Fibroblast of lung (primary cell): ENCODE results near the gene GPC6. TPM values are rescaled to one million over a fixed set of nuclear protein-coding genes. Genes with fewer than 3 reads are reported as not detected.

ENCODE experiments used
- DNase-seq, 2 donors: peaks; one replicate each; pipeline versions ENCODE4 v3.0.0 to v3.0.0-alpha.2; 2010; ENCODE audit warnings: low read depth in 2 of 2
- H2AFZ ChIP-seq: 2 replicates; pipeline ENCODE4 v1.5.1; 2012; ENCODE audit warnings: low read length, control low read depth, inconsistent platforms
- H3K27ac ChIP-seq: 2 replicates; pipeline ENCODE4 v1.5.1; 2011; ENCODE audit warnings: low read length, control low read depth; ENCODE audit not compliant: insufficient read depth
- H3K27me3 ChIP-seq: 2 replicates; pipeline ENCODE4 v1.5.1; 2011; ENCODE audit warnings: mild to moderate bottlenecking, low read length; ENCODE audit not compliant: control insufficient read depth, insufficient read depth
- H3K36me3 ChIP-seq: 2 replicates; pipeline ENCODE4 v1.5.1; 2011; ENCODE audit warnings: low read length; ENCODE audit not compliant: control insufficient read depth, insufficient read depth
- H3K4me1 ChIP-seq: 2 replicates; pipeline ENCODE4 v1.5.1; 2011; ENCODE audit warnings: low read length; ENCODE audit not compliant: control insufficient read depth, insufficient read depth; ENCODE audit errors: extremely low read depth
- H3K4me2 ChIP-seq: 2 replicates; pipeline ENCODE4 v1.5.1; 2011; ENCODE audit warnings: low read length, control low read depth; ENCODE audit not compliant: insufficient read depth; ENCODE audit errors: extremely low read depth
- H3K4me3 ChIP-seq, 4 experiments: fragments of 200-600 bp in 1 of 4; sonication (generic) in 1 of 4; replicated peaks in 1 of 4; 2 replicates each; pipeline ENCODE4 v1.5.1; 2011 to 2016; ENCODE audit warnings: low read length in 4 of 4, low read depth in 3 of 4, mild to moderate bottlenecking in 3 of 4, control low read depth in 2 of 4, inconsistent platforms in 1 of 4, mixed read lengths in 1 of 4; ENCODE audit not compliant: insufficient read depth in 1 of 4; ENCODE audit errors: control extremely low read depth in 1 of 4
- H3K79me2 ChIP-seq: 2 replicates; pipeline ENCODE4 v1.5.1; 2012; ENCODE audit warnings: mild to moderate bottlenecking, low read length, inconsistent platforms; ENCODE audit not compliant: control insufficient read depth, insufficient read depth
- H3K9ac ChIP-seq: 2 replicates; pipeline ENCODE4 v1.5.1; 2011; ENCODE audit warnings: mild to moderate bottlenecking, low read length, control low read depth; ENCODE audit not compliant: insufficient read depth
- H3K9me3 ChIP-seq: 2 replicates; pipeline ENCODE4 v1.5.1; 2012; ENCODE audit warnings: low read depth, low read length; ENCODE audit not compliant: control insufficient read depth, insufficient read depth
- H4K20me1 ChIP-seq: 2 replicates; pipeline ENCODE4 v1.5.1; 2011; ENCODE audit warnings: low read length; ENCODE audit not compliant: control insufficient read depth, insufficient read depth; ENCODE audit errors: extremely low read depth
- EZH2 ChIP-seq: IDR thresholded peaks from 2 replicates; pipeline ENCODE4 v1.5.1; 2012; ENCODE audit warnings: low read length, control low read depth, mild to moderate bottlenecking; ENCODE audit errors: missing control alignments
- polyA plus RNA-seq, 2 donors: library from polyadenylated mRNA; depleted of rRNA in 1 of 2; stranded (reverse) in 1 of 2; unstranded in 1 of 2; fragments of >200 nt; gene quantifications; 2 replicates each; pipeline ENCODE4 v1.2.1, GENCODE V29; 2011 to 2012; ENCODE audit warnings: missing spikeins in 1 of 2
- total RNA-seq: library from RNA; depleted of rRNA; stranded (reverse); fragments of >200 nt; gene quantifications from 2 replicates; pipeline ENCODE4 v1.2.1, GENCODE V29; 2014
- TF ChIP-seq, protein P1 (sequence below), 2 donors: IDR thresholded peaks in 1 of 2; conservative IDR thresholded peaks in 1 of 2; 1 replicate in 1 of 2; 2 replicates in 1 of 2; pipeline ENCODE4 v1.5.1; 2011 to 2012; ENCODE audit warnings: low read length in 2 of 2, control low read depth in 1 of 2, inconsistent platforms in 1 of 2, low read depth in 1 of 2, mild to moderate bottlenecking in 1 of 2

The GPC6 gene
- total and polyA plus RNA-seq, 2 donors (not counting 1 experiment from before 2014, with no cell fraction given): 11.2 to 33.7 TPM

DNA sequence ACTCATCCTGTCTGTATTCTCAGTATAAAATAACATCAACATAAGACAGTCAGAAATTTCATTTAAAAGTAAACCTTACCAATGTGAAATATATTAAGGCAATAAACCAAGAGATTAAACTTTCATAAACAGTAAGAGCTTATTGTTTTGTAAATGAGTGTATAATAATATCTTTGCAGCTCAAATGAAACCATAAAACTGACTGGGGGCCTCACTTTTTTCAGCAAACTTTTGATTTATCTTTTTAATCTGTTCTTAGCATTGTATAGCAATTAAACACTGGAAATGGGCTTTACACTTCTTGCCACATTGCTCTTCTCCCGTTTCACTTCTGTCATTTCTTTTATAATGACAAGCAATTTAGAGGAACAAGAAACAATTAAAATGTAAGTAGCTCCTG is 580.3 kb downstream of the GPC6 start:
- no peak overlapping the region for H3K27ac ChIP-seq
- H3K36me3 ChIP-seq: no peaks in the 10 kb centered on the region
- TF ChIP-seq, protein P1, sequence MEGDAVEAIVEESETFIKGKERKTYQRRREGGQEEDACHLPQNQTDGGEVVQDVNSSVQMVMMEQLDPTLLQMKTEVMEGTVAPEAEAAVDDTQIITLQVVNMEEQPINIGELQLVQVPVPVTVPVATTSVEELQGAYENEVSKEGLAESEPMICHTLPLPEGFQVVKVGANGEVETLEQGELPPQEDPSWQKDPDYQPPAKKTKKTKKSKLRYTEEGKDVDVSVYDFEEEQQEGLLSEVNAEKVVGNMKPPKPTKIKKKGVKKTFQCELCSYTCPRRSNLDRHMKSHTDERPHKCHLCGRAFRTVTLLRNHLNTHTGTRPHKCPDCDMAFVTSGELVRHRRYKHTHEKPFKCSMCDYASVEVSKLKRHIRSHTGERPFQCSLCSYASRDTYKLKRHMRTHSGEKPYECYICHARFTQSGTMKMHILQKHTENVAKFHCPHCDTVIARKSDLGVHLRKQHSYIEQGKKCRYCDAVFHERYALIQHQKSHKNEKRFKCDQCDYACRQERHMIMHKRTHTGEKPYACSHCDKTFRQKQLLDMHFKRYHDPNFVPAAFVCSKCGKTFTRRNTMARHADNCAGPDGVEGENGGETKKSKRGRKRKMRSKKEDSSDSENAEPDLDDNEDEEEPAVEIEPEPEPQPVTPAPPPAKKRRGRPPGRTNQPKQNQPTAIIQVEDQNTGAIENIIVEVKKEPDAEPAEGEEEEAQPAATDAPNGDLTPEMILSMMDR (conservative IDR thresholded peaks at IDR 0.05 in 1 of 2, IDR thresholded peaks at IDR 0.05 in 1 of 2; ENCODE audit: low read depth in 1 of 2, low read length in 2 of 2): no peak
- TF ChIP-seq EZH2: no peak
- no peak for DNase-seq
- no peak overlapping the region for H3K4me2 ChIP-seq
- H4K20me1 ChIP-seq: no peaks in the 10 kb centered on the region
- no peaks in the 10 kb centered on the region for H3K9me3 ChIP-seq
- H3K27me3 ChIP-seq: no peaks in the 10 kb centered on the region
- no peak overlapping the region for H3K9ac ChIP-seq
- H3K4me1 ChIP-seq: no peaks in the 10 kb centered on the region
- no peak overlapping the region for H3K4me3 ChIP-seq
- H2AFZ ChIP-seq: no peak overlapping the region
- H3K79me2 ChIP-seq: no peaks in the 10 kb centered on the region

DNA sequence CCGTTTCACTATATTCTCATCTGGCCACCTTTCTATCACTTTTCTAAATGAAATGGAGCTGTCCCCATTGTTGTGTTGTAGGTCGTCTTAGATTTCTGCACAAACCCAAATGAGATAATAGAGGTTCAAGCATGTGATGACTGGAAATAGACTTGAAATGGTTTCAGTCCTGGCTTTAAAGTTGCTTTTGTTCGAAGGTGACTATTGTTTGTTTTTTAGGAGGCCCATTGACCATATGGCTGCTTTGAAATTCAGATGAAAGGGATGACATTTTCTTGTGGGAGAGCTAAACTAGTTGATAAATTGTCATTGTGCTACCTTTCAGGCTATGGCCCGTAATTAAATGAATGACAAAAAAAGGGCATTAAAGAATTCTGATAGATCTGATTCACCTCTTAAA is 583.7 kb downstream of the GPC6 start:
- no peak overlapping the region for H3K9ac ChIP-seq
- no peaks in the 10 kb centered on the region for H3K79me2 ChIP-seq
- no peaks in the 10 kb centered on the region for H3K9me3 ChIP-seq
- no peak overlapping the region for H2AFZ ChIP-seq
- TF ChIP-seq, protein P1 (conservative IDR thresholded peaks at IDR 0.05 in 1 of 2, IDR thresholded peaks at IDR 0.05 in 1 of 2; ENCODE audit: low read depth in 1 of 2, low read length in 2 of 2): no peak
- TF ChIP-seq EZH2: no peak
- no peak overlapping the region for H3K4me3 ChIP-seq
- DNase-seq: no peak
- H3K27me3 ChIP-seq: no peaks in the 10 kb centered on the region
- no peak overlapping the region for H3K4me2 ChIP-seq
- no peaks in the 10 kb centered on the region for H4K20me1 ChIP-seq
- H3K27ac ChIP-seq: no peak overlapping the region
- no peaks in the 10 kb centered on the region for H3K36me3 ChIP-seq
- H3K4me1 ChIP-seq: no peaks in the 10 kb centered on the region

DNA sequence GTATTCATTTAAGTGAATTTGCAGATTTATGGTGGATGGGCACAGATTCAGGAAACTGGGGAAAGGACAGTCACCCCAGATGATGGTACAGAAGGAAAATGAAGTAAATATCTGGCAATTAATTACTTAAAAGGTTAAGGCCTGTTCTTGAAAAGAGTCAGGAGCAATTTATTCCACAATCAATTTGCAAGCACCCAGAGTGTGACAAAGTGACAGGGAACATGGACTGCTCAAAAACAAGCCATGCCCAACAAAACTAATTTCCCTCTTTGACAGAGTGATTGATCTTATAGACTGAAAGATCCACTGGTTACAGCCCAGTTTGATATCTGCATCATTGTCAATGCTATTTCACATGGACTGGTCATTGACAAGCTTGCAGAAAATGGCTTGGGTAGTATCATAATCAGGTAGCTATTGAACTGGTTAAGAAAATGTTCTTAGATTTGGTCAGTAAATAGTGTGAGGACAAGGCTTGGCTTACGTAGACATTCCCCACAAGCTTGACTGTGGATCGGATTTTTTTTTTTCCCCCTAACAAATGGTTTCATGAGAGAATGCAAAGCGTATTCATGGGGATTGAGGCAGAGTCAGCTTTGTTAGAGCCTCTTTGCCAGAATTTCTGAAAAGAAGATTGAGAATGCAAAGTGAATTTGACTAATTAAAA is 584.6 kb downstream of the GPC6 start:
- Histone ChIP-seq H3K9me3 (no peaks in the 10 kb centered on the region), H3K9ac (no peak overlapping the region), H4K20me1 (no peaks in the 10 kb centered on the region), H3K4me3 (no peak overlapping the region), H3K27me3 (no peaks in the 10 kb centered on the region), H3K4me2 (no peak overlapping the region), H3K36me3 (no peaks in the 10 kb centered on the region), H3K27ac (no peak overlapping the region), H2AFZ (no peak overlapping the region), H3K79me2 (no peaks in the 10 kb centered on the region), H3K4me1 (no peaks in the 10 kb centered on the region)
- no peak for TF ChIP-seq EZH2
- TF ChIP-seq, protein P1 (conservative IDR thresholded peaks at IDR 0.05 in 1 of 2, IDR thresholded peaks at IDR 0.05 in 1 of 2; ENCODE audit: low read depth in 1 of 2, low read length in 2 of 2): no peak
- DNase-seq: no peak
